Measurements from ENCODE around the gene GRM4.
A peak's percentile ranks its signal among the peaks of the same experiment; 100 is the strongest.

GRM4 gene

DNA sequence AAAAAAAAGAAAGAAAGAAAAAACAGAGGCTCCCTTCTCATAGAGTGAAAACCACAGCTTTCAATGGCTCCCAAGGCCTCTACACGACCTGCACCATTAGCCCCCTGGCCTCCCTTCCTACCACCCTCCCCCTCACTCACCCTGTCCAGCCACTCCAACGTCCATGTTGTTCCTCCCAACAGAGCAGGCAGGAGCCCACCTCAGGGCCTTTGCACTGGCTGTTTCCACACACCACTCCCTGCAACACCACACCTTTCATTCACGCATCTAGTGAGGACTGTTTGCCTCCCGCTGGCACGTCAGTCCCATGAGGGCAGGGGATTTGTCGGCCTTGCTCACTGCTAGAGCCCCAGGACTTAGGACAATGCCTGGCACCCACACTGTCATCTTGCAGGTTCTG, 39.5 kb downstream of the GRM4 start:
- DNase-seq = no peak

DNA sequence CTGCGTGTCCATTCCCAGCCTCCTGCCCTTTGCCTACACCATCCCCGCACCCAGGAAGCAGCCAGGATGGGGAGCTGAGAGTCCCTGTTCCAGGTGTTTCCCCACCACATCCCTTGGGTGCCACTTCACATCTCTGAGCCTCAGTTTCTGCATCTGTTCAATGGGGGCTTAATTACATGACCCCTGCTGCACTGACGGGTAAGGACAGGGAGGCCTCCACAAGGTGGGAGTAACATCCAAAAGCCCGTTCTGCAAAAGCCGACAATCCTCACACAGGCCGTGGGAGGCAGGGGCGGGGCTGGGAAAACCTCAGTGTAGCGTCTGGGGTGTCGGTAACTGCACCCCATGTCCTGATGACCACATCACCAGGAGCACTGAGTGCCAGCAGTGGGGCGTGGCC, 41.3 kb downstream of the GRM4 start:
- DNase-seq = no peak

DNA sequence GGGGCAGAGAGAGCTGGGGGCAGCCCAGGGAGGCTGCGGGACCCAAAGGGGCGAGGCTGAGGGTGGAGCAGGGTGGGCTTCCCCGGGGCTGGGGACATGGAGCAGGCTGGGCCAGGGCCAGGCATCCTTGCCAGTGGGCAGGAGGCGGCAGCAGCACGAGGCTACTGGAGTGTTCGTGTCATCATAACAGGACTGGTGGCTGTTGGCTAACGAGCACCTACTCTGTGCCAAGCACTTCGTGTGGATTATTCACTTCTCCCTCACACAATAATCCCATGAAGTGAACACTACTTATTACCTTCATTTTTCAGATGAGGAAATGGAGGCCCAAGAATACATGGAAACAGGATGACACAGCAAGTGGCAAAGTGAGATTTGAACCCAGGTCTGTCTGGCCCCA, 41.7 kb downstream of the GRM4 start:
- no peak for DNase-seq

- no peak for DNase-seq
These were observed 42.6 kb downstream of the GRM4 start for GRCh38 chr6:34103321-34103720.

DNA sequence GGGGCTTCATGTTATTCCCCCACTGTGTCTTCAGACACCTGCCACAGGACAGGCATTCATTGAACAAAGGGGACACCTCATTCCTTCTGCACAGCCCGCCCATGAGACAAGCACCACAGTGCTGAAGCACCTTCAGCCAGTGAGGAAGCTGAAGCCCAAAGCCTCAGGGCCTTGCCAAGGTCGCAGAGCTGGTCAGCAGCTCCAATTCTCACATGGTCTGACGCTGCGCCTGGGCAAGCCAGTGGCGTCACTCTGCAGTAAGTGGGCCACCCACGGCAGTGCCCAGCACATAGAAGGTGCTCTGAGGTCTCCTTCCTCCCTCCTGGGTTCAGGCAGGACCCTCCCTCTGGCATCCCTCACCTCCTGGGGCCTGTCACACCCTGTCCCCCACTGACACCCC, 43.2 kb downstream of the GRM4 start:
- DNase-seq = no peak

DNA sequence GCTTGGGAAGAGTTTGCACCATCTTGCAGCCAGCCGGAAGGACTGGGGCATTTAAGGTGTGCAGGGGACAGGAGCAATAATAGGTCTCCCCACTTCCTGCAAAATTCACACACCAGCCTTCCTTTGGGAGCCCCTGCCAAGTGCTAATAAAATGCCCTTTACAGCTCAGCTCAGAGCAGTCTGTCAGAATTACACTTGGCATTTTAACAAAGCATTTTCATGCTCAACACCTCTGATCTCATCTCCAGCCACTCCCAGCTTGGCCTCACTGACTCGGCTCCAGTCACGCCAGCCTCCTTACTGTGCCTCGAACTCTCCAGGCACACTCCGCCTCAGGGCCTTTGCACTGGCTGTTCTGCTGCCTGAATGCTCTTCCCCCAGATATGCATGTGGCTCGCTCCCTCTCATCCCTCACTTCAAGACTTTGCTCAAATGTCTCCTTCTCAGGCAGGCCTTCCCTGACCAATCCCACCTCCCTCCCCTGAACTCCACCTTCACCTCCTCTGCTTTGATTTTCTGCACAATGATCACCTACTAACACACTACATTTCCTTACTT, 43.7 kb downstream of the GRM4 start:
- DNase-seq = no peak

- DNase-seq = no peak
These were observed 45.1 kb downstream of the GRM4 start for GRCh38 chr6:34100788-34101187.

- DNase-seq = no peak
These were observed 46.0 kb downstream of the GRM4 start for GRCh38 chr6:34099878-34100277.

DNA sequence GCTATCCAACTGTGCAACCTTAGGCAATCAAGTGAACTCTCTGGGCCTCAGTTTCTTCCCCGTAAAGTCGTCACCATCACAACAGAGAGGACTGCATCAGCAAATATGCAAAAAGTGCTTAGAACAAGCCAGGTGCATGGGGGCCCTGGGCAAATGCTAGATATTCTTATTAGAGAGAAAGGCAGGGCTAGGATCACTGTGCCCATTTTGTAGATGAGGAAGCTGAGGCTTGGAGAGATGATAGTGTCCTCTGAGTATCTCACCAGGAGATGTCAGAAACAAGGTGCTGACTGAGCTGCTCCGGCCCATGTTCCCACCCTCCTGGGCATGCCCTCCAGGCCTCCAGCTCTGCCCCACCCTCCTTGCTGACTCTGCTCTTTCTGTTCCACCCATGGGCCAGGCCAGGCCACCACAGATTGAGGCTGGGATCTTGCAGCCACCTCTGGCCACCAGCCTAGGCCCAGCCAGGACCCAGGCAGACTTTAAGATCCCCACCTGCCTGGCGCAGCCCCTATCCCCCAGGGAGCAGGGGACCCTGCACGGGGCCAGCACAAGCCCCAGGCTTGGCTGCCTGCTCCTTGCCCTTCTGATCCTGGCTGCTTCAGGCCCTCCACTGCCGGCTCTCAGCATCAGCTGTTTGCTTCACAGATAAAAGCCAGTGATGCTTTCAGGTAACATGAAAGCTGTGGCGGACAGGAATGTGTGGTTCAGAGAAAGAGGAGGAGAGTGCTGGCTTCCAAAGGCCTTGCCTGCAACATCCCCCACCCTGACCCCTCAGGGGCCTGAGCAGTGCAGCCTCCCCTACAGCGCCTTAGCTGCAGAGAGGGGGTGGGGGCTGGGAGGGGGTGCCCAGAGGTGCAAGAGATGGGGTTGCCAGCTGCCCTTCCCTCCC, 47.6 kb downstream of the GRM4 start:
- DNase-seq = no peak

- no peak for DNase-seq
These were observed 49.1 kb downstream of the GRM4 start for GRCh38 chr6:34096814-34097213.

DNA sequence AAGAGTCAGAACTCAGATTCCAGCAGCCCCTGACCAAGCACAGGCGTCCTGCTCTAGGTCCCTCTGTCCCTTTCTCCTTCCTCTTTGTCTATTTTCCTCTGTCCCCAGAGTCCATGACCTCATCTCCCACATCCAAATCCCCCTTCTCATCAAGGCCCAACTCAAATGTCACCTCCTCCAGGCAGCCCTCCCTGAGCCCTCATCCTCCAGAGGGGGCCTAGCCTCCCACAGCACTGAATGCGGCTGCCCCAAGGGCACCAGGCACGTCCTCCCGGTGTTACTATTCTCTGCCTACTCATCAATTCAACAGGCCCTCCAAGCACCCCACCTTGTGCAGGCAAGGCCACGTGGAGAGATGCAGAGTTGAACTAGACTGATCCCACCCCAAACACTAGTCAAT, 49.7 kb downstream of the GRM4 start:
- no peak for DNase-seq

DNA sequence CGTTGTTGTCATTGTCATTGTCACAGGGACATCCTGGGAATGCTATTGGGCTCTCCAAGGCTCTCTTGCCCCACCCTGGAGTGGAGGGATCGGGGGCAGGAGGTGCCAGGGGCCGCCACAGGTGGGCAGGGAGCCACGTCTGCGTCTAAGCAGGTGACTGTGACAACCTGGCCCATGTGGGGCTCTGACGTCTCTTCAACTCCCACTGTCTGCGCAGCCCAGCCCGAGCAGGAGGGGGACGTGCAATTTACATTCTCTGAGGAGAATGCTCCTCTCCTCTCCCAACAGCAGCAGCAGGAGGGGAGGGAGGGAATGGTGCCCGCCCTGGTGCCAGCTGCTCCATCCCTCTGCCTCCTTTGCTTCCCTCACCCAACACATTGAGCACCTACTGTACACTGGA, 50.1 kb downstream of the GRM4 start:
- no peak for DNase-seq

DNA sequence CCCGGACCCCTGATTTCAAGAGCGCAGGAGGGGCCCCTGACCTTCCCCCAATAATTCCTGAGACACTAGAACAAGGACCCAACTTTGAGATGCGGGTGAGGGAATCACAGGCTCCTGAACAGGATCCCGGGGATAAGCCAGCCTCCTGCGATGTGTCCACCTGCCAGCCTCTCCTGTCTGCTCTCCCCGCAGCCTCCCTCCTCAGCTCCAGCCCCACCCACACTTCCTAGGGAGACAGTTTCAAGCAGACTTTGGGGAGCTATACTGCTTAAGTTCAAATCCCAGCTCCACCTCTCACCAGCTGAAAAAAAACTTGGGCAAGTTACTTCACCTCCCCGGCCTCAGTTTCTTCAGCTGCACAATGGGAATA, 50.8 kb downstream of the GRM4 start:
- no peak for DNase-seq

DNA sequence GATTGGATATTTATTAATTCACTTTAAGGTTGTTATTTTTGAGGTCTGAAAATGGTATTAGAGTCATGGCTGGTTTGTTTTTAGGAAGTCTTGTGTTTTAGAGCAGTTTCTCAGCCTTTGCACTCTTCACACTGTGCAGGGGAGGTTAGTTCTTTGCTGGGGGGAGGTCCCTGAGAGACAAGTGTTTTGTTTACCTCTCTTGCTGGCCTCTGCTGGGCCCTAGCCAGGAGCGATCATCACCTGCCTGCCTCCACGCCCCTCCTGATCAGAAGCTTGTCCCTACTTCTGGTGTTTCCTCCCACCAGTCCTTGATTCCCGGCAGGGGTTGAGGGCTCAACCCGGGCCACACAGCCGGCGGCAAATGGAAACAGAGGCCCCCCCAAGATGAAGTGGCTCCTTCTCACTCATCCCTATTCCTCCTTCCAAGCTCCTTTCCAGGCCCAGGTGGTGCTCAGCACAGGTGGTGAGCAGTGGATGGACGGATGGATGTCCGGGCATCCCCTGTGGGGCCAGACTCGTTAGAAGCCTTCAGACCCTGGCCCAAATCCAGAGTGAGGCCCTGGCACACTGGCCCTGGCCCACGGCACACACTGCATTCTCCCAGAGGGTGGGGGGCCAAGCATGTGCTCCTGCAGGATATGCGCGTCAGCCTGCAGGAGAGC, 51.3 kb downstream of the GRM4 start:
- DNase-seq = peak; percentile 58

DNA sequence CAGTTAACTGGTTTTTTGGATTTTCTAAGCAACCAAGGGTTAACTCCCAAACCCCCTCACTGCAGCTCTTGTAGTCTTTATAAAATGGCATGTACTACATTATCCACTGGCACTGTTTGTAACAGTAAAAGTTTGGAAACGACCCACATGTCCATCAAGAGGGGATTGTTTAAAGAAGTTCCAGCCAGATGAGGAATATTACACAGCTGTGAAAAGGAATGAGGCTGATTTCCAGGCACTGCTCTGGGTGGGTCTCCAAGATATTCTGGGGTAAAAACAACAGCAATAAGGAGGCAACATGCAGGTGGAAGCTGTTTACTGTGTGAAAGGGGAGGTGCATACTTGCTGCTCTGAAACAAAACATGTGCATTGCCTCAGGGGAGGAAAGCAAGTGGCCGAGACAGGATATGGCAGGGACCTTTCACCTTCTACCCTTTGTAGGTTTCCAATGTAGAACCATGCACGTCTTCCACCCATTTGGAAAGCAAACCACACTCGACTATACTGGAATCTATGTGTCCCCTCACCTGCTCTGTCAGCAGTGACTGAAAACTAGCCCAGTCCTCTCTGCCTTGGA, 51.9 kb downstream of the GRM4 start:
- no peak for DNase-seq

- DNase-seq = no peak
These were observed 52.7 kb downstream of the GRM4 start for GRCh38 chr6:34093206-34093605.

- no peak for DNase-seq
These were observed 53.3 kb downstream of the GRM4 start for GRCh38 chr6:34092631-34093030.

DNA sequence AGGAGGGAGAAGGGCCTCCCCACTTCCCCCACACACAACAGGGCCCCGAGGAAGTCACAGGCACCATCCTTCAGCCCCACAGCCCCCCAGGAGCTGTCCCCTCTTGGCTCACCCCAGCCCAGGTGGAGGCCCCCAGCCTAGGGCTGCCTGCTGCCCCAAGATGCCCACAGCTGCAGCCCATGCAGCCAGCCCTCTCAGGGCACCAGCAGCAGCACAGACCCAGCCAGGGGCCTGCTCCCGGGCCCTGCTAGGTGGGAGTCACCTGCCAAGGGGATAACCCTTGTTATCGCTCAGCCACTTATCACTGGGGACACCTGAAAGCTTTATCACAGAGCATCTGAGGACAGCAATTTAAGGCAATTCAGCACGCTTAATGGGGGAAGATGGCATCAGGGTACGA, 55.0 kb downstream of the GRM4 start:
- DNase-seq = no peak

GRCh38 chr6:34090529-34090928, 55.4 kb downstream of the GRM4 start:
- no peak for DNase-seq

DNA sequence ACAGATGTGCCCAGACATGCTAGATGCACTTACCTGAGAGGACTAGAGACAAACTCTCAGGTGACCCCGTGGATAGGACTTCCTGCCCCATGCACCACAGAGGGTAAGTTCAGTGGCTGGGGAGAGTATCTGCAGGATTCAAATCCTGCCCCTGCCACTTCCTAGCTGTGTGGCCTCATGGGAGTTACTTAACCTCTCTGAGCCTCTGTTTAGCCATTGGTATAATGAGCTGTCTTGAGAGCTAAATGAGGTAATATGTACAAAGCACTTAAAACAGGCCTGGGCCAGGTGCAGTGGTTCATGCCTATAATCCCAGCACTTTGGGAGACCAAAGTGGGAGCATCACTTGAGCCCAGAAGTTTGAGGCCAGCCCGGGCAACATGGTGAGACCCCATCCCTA, 59.3 kb downstream of the GRM4 start:
- DNase-seq = no peak

- no peak for DNase-seq
These were observed 60.3 kb downstream of the GRM4 start for GRCh38 chr6:34085453-34086170.

DNA sequence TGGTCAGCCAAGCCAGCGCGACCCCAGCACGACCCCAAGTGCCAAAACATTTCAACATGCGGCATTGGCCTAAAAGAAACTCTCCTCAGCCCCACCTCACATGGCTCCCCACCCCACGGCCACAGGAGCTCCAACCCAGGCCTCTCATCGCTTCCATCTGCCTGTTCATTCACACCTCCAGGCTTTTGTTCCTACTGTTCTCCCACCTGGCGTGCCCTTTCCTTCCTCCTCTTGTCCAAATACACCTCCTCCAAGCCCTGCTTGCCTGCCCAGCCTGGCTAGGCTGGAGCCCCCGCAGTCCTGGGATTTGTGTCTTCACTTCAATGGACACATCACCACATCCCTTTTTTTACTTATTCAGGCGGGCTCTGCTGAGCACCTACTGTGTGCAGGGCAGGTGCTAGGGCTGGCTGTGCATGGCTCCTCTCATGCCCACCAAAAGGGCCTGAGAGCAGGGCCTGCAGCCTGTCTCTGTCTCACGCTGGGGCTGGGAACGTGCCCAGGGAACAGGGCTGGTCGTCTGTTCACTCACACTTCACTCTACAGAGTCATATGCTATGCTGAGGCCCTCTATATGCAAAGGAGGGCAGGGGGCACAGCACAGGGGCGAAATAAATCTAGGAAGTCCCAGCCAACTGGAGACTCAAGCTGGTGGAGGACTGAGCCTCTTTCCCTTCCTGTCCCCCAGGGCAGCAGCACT, 61.1 kb downstream of the GRM4 start:
- no peak for DNase-seq

All from DMS 273 treated with DMSO at 0.1 percent for 48 hours (cell line).